K562 (cell line): ENCODE data around the gene TAF4. TPM values are rescaled to one million over a fixed set of nuclear protein-coding genes. Genes with fewer than 3 reads are reported as not detected.

Experiments used
- ETS1 ChIP-seq: conservative IDR thresholded peaks from 2 replicates; pipeline ENCODE4 v1.6.1; 2011; ENCODE audit warnings: low read depth, mild to moderate bottlenecking, low read length; ENCODE audit not compliant: control insufficient read depth
- HNRNPL ChIP-seq: fragments of 200-400 bp; formaldehyde crosslinking; IDR thresholded peaks from 2 replicates; pipeline ENCODE4 v1.6.1; 2017; ENCODE audit warnings: low read depth, mild to moderate bottlenecking, low read length
- KDM2B ChIP-seq: fragments of 250-450 bp; sonication (Bioruptor Pico); IDR thresholded peaks from 2 replicates; pipeline ENCODE4 v1.8.0; 2021; ENCODE audit warnings: mild to moderate bottlenecking, moderate library complexity
- NBN ChIP-seq: fragments of 450-650 bp; IDR thresholded peaks from 2 replicates; pipeline ENCODE4 v1.6.1; 2016; ENCODE audit warnings: low read depth, mild to moderate bottlenecking
- NCOA6 ChIP-seq: fragments of 450-650 bp; IDR thresholded peaks from 2 replicates; pipeline ENCODE4 v1.6.1; 2017; ENCODE audit warnings: mild to moderate bottlenecking
- NRF1 ChIP-seq, 2 experiments: fragments of 450-650 bp; IDR thresholded peaks in 1 of 2; conservative IDR thresholded peaks in 1 of 2; 2 replicates each; pipeline ENCODE4 v1.6.1; 2014; ENCODE audit warnings: mild to moderate bottlenecking in 2 of 2
- SMC3 ChIP-seq: conservative IDR thresholded peaks from 2 replicates; pipeline ENCODE4 v1.6.1; 2011; ENCODE audit warnings: low read depth, low read length, improper control_type of control experiment; ENCODE audit not compliant: insufficient read depth
- ZBTB11 ChIP-seq, 3 experiments: fragments of 200-800 bp in 1 of 3; fragments of 250-450 bp in 1 of 3; fragments of 450-650 bp in 1 of 3; sonication (Bioruptor Pico) in 1 of 3; sonication (Bioruptor generic) in 1 of 3; formaldehyde crosslinking in 1 of 3; IDR thresholded peaks; 2 replicates each; pipeline versions ENCODE4 v1.6.1 to v1.8.0; 2016 to 2022; ENCODE audit warnings: mild to moderate bottlenecking in 2 of 3, missing genetic modification characterization in 2 of 3, missing compliant biosample characterization in 1 of 3, moderate library complexity in 1 of 3
- ZBTB5 ChIP-seq: fragments of 450-650 bp; IDR thresholded peaks from 2 replicates; pipeline ENCODE4 v1.6.1; 2017; ENCODE audit warnings: antibody characterized with exemption
- ZNF12 ChIP-seq: sonication (generic); formaldehyde crosslinking; IDR thresholded peaks from 2 replicates; pipeline ENCODE4 v1.4.0; 2020; ENCODE audit warnings: mild to moderate bottlenecking, missing genetic modification reagents
- ZNF175 ChIP-seq: fragments of 200-800 bp; sonication (Bioruptor generic); IDR thresholded peaks from 2 replicates; pipeline ENCODE4 v1.6.1; 2016; ENCODE audit warnings: low read depth, mild to moderate bottlenecking, missing genetic modification characterization, missing compliant biosample characterization
- ZNF561 ChIP-seq: fragments of 450-650 bp; formaldehyde crosslinking; conservative IDR thresholded peaks from 2 replicates; pipeline ENCODE4 v1.4.0; 2020; ENCODE audit warnings: mild to moderate bottlenecking, moderate library complexity
- ZNF644 ChIP-seq: fragments of 200-800 bp; sonication (Bioruptor generic); IDR thresholded peaks from 2 replicates; pipeline ENCODE4 v1.6.1; 2016; ENCODE audit warnings: low read depth, missing genetic modification characterization, missing compliant biosample characterization
- ZNF766 ChIP-seq: fragments of 200-800 bp; sonication (Bioruptor generic); conservative IDR thresholded peaks from 2 replicates; pipeline ENCODE4 v1.6.1; 2016; ENCODE audit warnings: missing genetic modification characterization, missing compliant biosample characterization
- polyA plus RNA-seq, 8 experiments: library from polyadenylated mRNA; depleted of rRNA in 4 of 8; stranded (reverse) in 5 of 8; unstranded in 3 of 8; fragments of >200 nt; fragmentation: Nextera tagmentation in 2 of 8; fragmentation: Illumina TruSeq in 1 of 8; extraction: Ambion mirVana in 2 of 8; extraction: Trizol in 1 of 8; gene quantifications; 2 replicates each; pipeline versions ENCODE4 v1.2.1 to v1.2.3, GENCODE V29; 2011 to 2014; ENCODE audit warnings: inconsistent platforms in 1 of 8, missing spikeins in 1 of 8
- total RNA-seq, 7 experiments: library from RNA; depleted of rRNA in 6 of 7; stranded (reverse); fragments of >200 nt in 6 of 7; fragmentation: Illumina TruSeq in 2 of 7; extraction: Trizol in 2 of 7; gene quantifications; 2 replicates each; pipeline versions ENCODE4 v1.2.1 to v1.2.3, GENCODE V29; 2011 to 2021; ENCODE audit warnings: low replicate concordance in 1 of 7
- TF ChIP-seq, protein P1 (sequence below): fragments of 450-650 bp; conservative IDR thresholded peaks from 2 replicates; pipeline ENCODE4 v1.6.1; 2016; ENCODE audit warnings: missing genetic modification characterization, low read depth, mild to moderate bottlenecking, control low read depth, missing compliant biosample characterization
- TF ChIP-seq, protein P2 (sequence below), 2 experiments: fragments of 450-650 bp; conservative IDR thresholded peaks; 2 replicates each; pipeline ENCODE4 v1.6.1; 2017; ENCODE audit warnings: mild to moderate bottlenecking in 2 of 2, moderate library complexity in 2 of 2

The TAF4 gene
- total and polyA plus RNA-seq, 9 of the 15 experiments (the other 6 are each of a cell fraction or from before 2014, with no cell fraction given) = 0.44 to 28.3 (median 5.6) TPM

- TF ChIP-seq NRF1 (conservative IDR thresholded peaks at IDR 0.05 in 1 of 2, IDR thresholded peaks at IDR 0.05 in 1 of 2) = no peak
- no peak for TF ChIP-seq ZNF644 (tag)
- TF ChIP-seq ZNF766 (CRISPR knock-in tag) = no peak
- 0 out of 2 replicates have a peak, but pooled peaks have one; percentile 26 for TF ChIP-seq ZNF175 (CRISPR knock-in tag)
- TF ChIP-seq, protein P1, sequence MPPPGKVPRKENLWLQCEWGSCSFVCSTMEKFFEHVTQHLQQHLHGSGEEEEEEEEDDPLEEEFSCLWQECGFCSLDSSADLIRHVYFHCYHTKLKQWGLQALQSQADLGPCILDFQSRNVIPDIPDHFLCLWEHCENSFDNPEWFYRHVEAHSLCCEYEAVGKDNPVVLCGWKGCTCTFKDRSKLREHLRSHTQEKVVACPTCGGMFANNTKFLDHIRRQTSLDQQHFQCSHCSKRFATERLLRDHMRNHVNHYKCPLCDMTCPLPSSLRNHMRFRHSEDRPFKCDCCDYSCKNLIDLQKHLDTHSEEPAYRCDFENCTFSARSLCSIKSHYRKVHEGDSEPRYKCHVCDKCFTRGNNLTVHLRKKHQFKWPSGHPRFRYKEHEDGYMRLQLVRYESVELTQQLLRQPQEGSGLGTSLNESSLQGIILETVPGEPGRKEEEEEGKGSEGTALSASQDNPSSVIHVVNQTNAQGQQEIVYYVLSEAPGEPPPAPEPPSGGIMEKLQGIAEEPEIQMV (tag) = no peak
- TF ChIP-seq HNRNPL = no peak
- TF ChIP-seq SMC3 = no peak
- peak; percentile 59; the same call in 1 of the 2 replicates for TF ChIP-seq NBN
- no peak for TF ChIP-seq NCOA6
- no peak for TF ChIP-seq ETS1
- TF ChIP-seq, protein P2, sequence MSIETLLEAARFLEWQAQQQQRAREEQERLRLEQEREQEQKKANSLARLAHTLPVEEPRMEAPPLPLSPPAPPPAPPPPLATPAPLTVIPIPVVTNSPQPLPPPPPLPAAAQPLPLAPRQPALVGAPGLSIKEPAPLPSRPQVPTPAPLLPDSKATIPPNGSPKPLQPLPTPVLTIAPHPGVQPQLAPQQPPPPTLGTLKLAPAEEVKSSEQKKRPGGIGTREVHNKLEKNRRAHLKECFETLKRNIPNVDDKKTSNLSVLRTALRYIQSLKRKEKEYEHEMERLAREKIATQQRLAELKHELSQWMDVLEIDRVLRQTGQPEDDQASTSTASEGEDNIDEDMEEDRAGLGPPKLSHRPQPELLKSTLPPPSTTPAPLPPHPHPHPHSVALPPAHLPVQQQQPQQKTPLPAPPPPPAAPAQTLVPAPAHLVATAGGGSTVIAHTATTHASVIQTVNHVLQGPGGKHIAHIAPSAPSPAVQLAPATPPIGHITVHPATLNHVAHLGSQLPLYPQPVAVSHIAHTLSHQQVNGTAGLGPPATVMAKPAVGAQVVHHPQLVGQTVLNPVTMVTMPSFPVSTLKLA (conservative IDR thresholded peaks at IDR 0.05) = peak; percentile 35 to 74; a peak in 2 of 4 replicates
- no peak for TF ChIP-seq ZBTB5
- TF ChIP-seq ZNF561 (CRISPR knock-in tag) = no peak
- TF ChIP-seq KDM2B (CRISPR knock-in tag) = no peak
- no peak for TF ChIP-seq ZBTB11 (CRISPR knock-in tag; IDR thresholded peaks at IDR 0.05)
- TF ChIP-seq ZNF12 (CRISPR knock-in tag) = no peak
Observed at GRCh38 chr20:62088258-62089127, 22.8 kb upstream of the TAF4 start (continued).
